SU-DHL-6 (cell line): ENCODE measurements around the gene FUNDC2.

Experiments
- CTCF ChIP-seq: fragments of 200-600 bp; sonication (generic); IDR thresholded peaks from one replicate; pipeline ENCODE4 v1.5.1; 2017; ENCODE audit warnings: antibody characterized with exemption, mild to moderate bottlenecking, low read length, moderate library complexity; ENCODE audit not compliant: insufficient read depth, poor library complexity, severe bottlenecking
- EZH2phosphoT487 ChIP-seq: fragments of 200-600 bp; sonication (generic), shearing (Covaris generic); conservative IDR thresholded peaks from 2 replicates; pipeline ENCODE4 v1.6.1; 2018; ENCODE audit warnings: mild to moderate bottlenecking, antibody characterized with exemption, low read length, moderate library complexity, mixed read lengths

DNA sequence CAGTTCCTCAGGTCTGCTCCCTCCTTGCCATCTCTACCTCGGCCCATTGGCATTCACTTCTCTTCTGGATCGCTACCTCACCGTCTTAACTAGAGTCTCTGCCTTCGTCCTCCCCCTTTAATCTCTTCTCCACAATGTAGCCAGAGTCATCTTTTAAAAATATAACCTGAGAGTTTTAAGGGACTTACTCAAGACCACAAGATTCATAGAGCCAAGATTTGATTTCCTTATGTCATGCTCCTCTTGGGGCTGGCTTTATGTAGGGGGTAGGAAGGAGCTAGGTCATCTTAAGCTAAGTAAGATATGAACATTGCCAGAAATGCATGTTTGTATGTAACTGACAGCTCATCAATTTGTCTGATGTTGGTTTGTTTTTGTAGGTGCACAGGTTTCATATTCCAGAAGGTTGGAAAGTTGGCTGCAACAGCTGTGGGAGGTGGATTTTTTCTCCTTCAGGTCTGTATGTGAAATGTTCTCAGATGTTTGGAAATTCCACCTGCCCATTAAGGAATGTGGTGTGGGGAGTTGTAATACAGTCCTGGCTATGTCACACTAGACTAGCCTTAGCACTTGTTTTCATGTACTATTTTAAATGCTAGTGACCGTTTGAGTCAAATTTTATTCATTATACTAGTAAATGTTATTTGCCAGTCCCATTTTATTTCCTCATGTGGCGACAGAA is 19.6 kb downstream of the FUNDC2 start:
- TF ChIP-seq CTCF (no peak), EZH2phosphoT487 (no peak)
